AG04449 (cell line): ENCODE results near the gene ZRSR2.

Experiments used
- CTCF ChIA-PET: fragments of 350-600 bp; formaldehyde crosslinking; extraction: SDS; loops from one replicate; lab custom pipeline; 2021; ENCODE audit warnings: antibody characterized with exemption; lab: Yijun Ruan, JAX
- POLR2A ChIA-PET: fragments of 400-600, 350-600 bp; formaldehyde crosslinking; extraction: SDS; loops from one replicate; lab custom pipeline; 2020; ENCODE audit warnings: antibody characterized with exemption, inconsistent platforms; lab: Yijun Ruan, JAX
- DNase-seq: peaks from one replicate; pipeline ENCODE4 v3.0.0-alpha.2; 2010; ENCODE audit warnings: low read depth, low spot score
- H3K4me3 ChIP-seq: 2 replicates; pipeline ENCODE4 v1.5.1; 2011; ENCODE audit warnings: low read depth, mild to moderate bottlenecking, control low read depth, low read length
- CTCF ChIP-seq: IDR thresholded peaks from one replicate; pipeline ENCODE4 v1.5.1; 2011; ENCODE audit warnings: mild to moderate bottlenecking, moderate library complexity, low read length, control low read depth, inconsistent platforms; ENCODE audit not compliant: insufficient read depth; ENCODE audit errors: missing control alignments

The ZRSR2 gene

GRCh38 chrX:15841853-15842516 lies 51.7 kb downstream of the ZRSR2 start:
- TF ChIP-seq CTCF, result no peak
- ChIA-PET POLR2A (interaction anchor here (0.7 kb wide), 1 partner anchor 131 kb away, joined by 3 read pairs; no protein-coding TSS in a partner anchor), CTCF (no interaction called here)
- H3K4me3 ChIP-seq, result no peak overlapping the region
- no peak for DNase-seq

- TF ChIP-seq CTCF, result no peak
- ChIA-PET POLR2A (no interaction called here), CTCF (no interaction called here)
- no peak for DNase-seq
- no peak overlapping the region for H3K4me3 ChIP-seq
These were observed 53.7 kb downstream of the ZRSR2 start for GRCh38 chrX:15843960-15844359.

- TF ChIP-seq CTCF, result no peak
- CTCF ChIA-PET, result interaction anchor here (1.1 to 2.6 kb wide), 6 partner anchors 8 to 848 kb away, joined by 3 to 11 read pairs (median 6); no protein-coding TSS in a partner anchor
- no peak overlapping the region for H3K4me3 ChIP-seq
These were observed 58.3 kb downstream of the ZRSR2 start for GRCh38 chrX:15848576-15848975.

GRCh38 chrX:15849555-15849954 lies 59.3 kb downstream of the ZRSR2 start:
- ChIA-PET POLR2A (no interaction called here), CTCF (interaction anchor here (1.1 to 2.6 kb wide), 7 partner anchors 9 to 847 kb away, joined by 3 to 11 read pairs (median 5); no protein-coding TSS in a partner anchor)
- no peak overlapping the region for H3K4me3 ChIP-seq
- TF ChIP-seq CTCF, result peak; percentile 15
- no peak for DNase-seq

More at GRCh38 chrX:15848576-15848975, 58.3 kb downstream of the ZRSR2 start:
- DNase-seq, result no peak
- POLR2A ChIA-PET, result interaction anchor here (0.6 kb wide), 1 partner anchor 588 kb away, joined by 3 read pairs; no protein-coding TSS in a partner anchor

- POLR2A ChIA-PET, result no interaction called here
- CTCF ChIA-PET, result no interaction called here
These were observed 63.3 kb downstream of the ZRSR2 start for GRCh38 chrX:15853586-15854079.

More at GRCh38 chrX:15853586-15854079, 63.3 kb downstream of the ZRSR2 start:
- peak overlapping the region; percentile 67 for H3K4me3 ChIP-seq
- DNase-seq, result no peak
- TF ChIP-seq CTCF, result no peak
